ENCODE data around the gene MIGA2.
A peak's percentile ranks its signal among the peaks of the same experiment; 100 is the strongest.
"Not testable (repeated sequence)": the region's sequence is repeated elsewhere in the genome, so short reads cannot be mapped to it uniquely, and the experiment has no call there.

MIGA2 gene, protein sequence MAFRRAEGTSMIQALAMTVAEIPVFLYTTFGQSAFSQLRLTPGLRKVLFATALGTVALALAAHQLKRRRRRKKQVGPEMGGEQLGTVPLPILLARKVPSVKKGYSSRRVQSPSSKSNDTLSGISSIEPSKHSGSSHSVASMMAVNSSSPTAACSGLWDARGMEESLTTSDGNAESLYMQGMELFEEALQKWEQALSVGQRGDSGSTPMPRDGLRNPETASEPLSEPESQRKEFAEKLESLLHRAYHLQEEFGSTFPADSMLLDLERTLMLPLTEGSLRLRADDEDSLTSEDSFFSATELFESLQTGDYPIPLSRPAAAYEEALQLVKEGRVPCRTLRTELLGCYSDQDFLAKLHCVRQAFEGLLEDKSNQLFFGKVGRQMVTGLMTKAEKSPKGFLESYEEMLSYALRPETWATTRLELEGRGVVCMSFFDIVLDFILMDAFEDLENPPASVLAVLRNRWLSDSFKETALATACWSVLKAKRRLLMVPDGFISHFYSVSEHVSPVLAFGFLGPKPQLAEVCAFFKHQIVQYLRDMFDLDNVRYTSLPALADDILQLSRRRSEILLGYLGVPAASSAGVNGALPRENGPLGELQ

GRCh38 chr9:129036241-129036922, at the start of gene MIGA2:
MIGA2 (plus strand) TSS chr9:129036626; CDS start chr9:129040595, 3,969 bp downstream.
- peak; percentile 97 to 98 for DNase-seq

GRCh38 chr9:128986671-128987070, 49.8 kb upstream of the MIGA2 start:
- no peak for DNase-seq

- DNase-seq, result no peak
Measured at GRCh38 chr9:128987805-128988204, 48.6 kb upstream of the MIGA2 start.

DNA sequence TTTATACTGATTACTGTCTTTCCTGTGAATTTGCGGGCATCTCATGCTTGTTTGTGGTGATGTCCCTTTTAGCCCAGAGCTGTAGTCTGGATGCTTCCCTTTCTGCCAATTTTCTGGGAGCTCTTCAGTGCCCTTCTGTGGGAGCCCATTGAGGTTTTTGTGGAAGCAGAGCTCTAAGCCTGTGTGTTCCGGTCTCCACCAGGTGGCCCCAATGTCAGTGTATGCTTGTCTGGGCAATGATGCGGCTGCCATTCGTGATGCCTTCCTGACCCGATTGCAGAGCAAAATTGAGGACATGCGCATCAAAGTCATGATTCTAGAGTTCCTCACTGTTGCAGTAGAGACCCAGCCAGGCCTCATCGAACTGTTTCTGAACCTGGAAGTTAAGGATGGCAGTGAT, 43.4 kb upstream of the MIGA2 start:
- DNase-seq, result no peak

GRCh38 chr9:128995791-128996190, 40.6 kb upstream of the MIGA2 start:
- no peak for DNase-seq

DNA sequence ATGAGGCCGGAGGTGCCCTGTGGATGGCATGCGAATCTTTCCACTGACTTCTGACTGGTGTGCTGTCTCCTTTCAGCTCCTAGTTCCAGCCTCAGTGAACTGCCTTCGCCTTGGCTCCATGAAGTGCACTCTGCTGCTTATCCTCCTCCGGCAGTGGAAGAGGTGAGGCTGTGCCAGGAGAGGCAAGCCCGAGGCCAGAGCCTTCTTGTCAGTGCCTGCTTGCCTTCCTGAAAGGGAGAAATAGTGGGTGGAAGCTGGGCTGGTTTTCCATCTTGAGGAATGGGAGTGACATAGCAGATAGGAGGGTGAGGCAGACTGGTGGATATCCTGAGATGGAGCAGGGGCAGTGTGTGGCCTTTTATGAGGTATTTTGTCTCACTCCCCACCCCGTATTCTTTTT, 38.0 kb upstream of the MIGA2 start:
- DNase-seq, result no peak

GRCh38 chr9:128999581-129000206, 36.7 kb upstream of the MIGA2 start:
- no peak for DNase-seq

GRCh38 chr9:129001504-129002325, 34.7 kb upstream of the MIGA2 start:
- DNase-seq, result no peak

DNA sequence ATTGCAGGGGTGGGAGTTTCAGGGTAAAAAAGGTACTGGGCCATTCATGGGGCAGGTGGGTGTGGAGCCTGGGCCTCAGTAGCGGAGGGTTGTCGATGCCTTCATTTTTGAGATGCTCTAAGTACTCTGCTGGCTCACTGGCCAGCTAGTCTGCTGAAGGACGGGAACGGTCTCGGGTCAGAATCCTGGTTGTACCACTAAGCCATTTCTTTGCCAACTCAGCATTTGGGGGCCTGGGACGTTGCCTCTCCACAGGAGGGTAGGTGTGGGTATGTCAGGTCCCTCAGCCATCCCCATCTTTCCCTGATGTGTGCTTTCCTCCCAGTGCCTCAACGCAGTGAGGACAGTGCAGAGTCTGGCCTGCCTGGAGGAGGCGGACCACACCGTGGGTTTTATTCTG, 33.4 kb upstream of the MIGA2 start:
- no peak for DNase-seq

GRCh38 chr9:129004173-129004572, 32.3 kb upstream of the MIGA2 start:
- not testable (repeated sequence) for DNase-seq

- DNase-seq, result no peak
Measured at GRCh38 chr9:129005336-129005997, 31.0 kb upstream of the MIGA2 start.

DNA sequence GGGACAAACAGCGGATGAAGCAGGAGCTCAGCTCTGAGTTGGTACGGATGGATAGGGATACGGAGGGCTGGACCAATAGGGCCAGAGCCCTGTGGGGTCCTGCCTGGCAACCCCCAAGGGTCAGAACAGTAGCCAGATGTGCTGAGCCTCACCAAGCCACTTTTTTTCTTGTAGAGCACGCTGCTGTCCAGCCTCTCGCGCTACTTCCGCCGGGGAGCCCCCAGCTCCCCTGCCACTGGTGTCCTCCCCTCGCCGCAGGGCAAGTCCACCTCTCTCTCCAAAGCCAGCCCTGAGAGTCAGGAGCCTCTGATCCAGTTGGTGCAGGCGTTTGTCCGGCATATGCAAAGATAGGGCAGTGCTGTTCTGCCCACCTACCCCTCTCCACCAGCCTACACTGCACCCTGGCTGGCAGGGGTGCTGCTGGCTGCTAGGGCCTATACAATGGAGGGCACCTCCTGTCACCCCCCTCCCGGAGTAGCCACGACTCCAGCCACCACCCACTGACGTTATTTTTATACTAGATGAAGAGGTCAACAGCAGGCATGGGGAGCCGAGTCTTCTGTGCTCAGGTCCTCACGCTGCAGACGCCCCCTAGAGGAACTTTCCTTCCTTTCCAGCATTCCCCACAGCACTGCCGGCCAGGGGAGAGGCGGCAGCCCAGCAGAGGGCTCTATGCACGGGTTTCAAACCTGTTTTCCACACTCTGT, 29.9 kb upstream of the MIGA2 start:
- DNase-seq, result peak; percentile 44 to 55

GRCh38 chr9:129007035-129007765, 29.2 kb upstream of the MIGA2 start:
- DNase-seq, result no peak

DNA sequence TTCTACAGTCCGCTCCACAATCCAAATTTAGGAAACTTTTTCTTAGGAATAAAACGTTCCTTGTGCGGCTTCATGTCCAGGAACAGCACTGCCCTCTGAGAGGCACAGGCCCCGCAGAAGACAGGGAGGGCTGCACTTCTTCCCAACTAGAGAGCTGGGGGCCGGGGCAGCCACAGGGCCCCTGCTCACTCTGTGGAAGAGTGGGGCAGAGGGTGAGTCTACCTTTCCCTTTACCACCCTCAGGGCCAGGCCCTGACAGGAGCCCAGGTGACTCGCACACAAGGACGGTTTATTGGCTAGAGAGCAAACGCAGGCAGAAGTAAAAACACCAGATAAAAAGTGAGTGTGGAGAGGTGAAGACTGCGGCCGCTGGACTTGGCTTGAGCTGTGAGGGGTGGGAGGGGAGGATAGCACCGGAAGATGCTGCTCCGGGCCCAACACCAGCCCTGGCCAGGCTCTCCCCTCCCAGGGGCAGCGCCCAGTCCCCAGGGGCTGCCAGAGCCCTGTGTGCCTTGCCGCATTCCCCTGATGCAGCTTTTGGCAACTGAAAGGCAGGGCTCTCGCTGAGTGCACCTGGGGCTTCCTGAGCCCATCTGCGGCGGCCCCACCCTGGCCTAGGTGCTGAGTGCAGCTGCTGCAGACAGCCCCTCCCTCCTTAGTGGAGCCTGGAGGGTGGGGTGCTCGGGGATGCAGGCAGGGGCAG, 28.5 kb upstream of the MIGA2 start:
- no peak for DNase-seq

- no peak for DNase-seq
Measured at GRCh38 chr9:129008469-129008965, 27.9 kb upstream of the MIGA2 start.

DNA sequence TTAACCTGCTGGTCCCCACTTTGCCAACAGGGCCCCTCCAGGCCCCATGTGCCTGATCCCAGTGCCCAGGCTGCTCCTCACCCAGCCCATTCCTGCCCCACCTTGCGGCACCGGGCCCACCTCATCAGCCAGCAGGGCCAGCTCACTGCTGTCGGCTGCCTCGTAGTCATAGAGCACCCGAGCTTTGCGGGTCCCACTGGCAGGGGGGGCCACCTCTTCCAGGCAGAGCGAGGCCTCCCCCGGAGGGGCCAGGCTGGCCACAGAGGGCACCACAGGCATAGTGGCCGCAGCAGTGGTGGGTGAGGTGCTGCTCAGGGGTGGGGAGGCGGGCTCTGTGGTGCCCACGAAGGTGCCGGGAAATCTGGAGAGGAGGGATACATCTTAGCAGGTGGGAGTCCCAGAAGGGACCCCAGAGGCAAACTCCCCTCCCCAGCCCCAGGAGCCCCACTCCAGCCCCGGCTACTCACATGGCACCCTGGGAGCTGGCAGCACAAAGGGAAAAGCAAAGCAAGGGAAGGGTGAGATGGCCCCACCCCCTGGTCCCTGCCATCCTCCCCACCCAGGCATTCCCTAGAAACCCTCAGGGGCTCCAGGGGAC, 27.3 kb upstream of the MIGA2 start:
- no peak for DNase-seq

GRCh38 chr9:129009584-129010141, 26.8 kb upstream of the MIGA2 start:
- no peak for DNase-seq

GRCh38 chr9:129010267-129010975, 26.0 kb upstream of the MIGA2 start:
- DNase-seq, result no peak
